Pons (tissue), 1 donor: ENCODE results near the gene CDH2.
"Not testable (repeated sequence)": the region's sequence is repeated elsewhere in the genome, so short reads cannot be mapped to it uniquely, and the experiment has no call there.

ENCODE experiments used
- DNase-seq: peaks from one replicate; pipeline ENCODE4 v3.0.0-alpha.2; 2016; ENCODE audit warnings: low spot score

Gene CDH2

GRCh38 chr18:27921392-27921791 lies 255.5 kb downstream of the CDH2 start:
- no peak for DNase-seq

DNA sequence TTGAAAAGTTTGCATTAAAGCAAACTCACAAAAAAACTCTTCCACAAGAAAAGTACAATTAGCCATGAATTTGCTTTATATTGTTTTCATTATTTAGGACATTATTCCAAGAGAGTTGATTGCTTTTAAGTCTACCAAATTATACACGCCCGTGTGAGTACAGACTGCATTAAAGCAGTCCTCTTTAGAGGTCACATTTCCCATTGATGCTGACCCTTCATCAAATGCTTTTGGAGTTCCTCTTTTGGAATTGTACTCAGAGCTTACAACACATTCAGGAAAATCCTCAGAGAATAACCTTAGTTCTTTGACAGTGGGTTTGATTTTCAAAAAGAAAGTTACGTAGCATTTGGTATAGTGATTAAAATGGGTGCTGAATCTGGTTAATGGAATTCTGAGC lies 256.1 kb downstream of the CDH2 start:
- no peak for DNase-seq

DNA sequence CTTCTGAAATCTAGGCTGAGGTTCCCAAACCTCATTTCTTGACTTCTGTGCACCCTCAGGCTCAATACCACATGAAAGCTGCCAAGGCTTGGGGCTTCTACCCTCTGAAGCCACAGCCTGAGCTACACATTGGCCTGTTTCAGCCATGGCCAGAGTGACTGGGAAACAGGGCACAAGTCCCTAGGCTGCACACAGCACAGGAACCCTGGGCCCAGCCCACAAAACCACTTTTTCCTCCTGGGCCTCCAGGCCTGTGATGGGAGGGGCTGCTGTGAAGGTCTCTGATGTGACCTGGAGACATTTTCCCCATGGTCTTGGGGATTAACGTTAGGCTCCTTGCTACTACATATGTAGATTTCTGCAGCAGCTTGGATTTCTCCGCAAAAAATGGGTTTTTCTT lies 270.7 kb downstream of the CDH2 start:
- not testable (repeated sequence) for DNase-seq

DNA sequence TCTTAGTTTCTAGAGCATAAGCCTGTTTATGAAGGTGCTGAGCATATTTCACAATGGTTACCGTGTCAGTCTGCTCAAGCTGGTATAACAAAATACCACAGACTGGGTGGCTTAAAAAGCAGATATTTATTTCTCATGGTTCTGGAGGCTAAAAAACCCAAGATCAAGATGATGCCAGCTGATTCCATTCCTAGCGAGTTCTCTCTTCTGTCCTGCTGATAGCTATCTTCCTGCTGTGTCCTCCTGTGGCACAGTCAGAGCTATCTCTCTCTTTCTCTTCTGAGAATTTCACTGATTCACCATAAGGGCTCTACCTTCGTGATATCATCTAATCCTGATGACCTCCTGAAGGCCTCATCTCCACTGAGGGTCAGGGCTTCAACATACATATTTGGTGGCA lies 273.0 kb downstream of the CDH2 start:
- DNase-seq, result no peak

GRCh38 chr18:27901424-27902226 lies 275.3 kb downstream of the CDH2 start:
- no peak for DNase-seq
